Heart right ventricle (tissue), 16 donors: Measurements from ENCODE around the gene CARS2. TPM values are rescaled to one million over a fixed set of nuclear protein-coding genes. Genes with fewer than 3 reads are reported as not detected.

ENCODE experiments used
- ATAC-seq, 8 donors: fragments of 200-7000 bp; cut with Tn5 transposase; one replicate each; pipeline ENCODE4 v1.9.1; 2020; ENCODE audit warnings: mild to moderate bottlenecking in 8 of 8, moderate library complexity in 8 of 8, moderate number of reproducible peaks in 1 of 8
- DNase-seq, 2 donors: peaks; one replicate each; pipeline ENCODE4 v3.0.0-alpha.2; 2020
- H3K27ac ChIP-seq, 10 donors: fragments of 200-600 bp; sonication (generic) in 2 of 10; one replicate each; pipeline versions ENCODE4 v1.5.0 to v1.8.0; 2020 to 2022; ENCODE audit warnings: mild to moderate bottlenecking in 3 of 10
- H3K27me3 ChIP-seq, 7 donors: fragments of 200-600 bp; one replicate each; pipeline ENCODE4 v1.8.0; 2021 to 2022; ENCODE audit warnings: mild to moderate bottlenecking in 2 of 7
- H3K36me3 ChIP-seq, 9 donors: fragments of 200-600 bp; sonication (generic) in 1 of 9; one replicate each; pipeline versions ENCODE4 v1.5.0 to v1.8.0; 2020 to 2022; ENCODE audit warnings: mild to moderate bottlenecking in 2 of 9
- H3K4me1 ChIP-seq, 9 donors: fragments of 200-600 bp; sonication (generic) in 1 of 9; one replicate each; pipeline versions ENCODE4 v1.5.0 to v1.8.0; 2020 to 2022; ENCODE audit warnings: mild to moderate bottlenecking in 4 of 9
- H3K4me3 ChIP-seq, 10 donors: fragments of 200-600 bp; sonication (generic) in 2 of 10; one replicate each; pipeline versions ENCODE4 v1.5.0 to v1.8.0; 2020 to 2022; ENCODE audit warnings: mild to moderate bottlenecking in 7 of 10, moderate library complexity in 2 of 10
- H3K9me3 ChIP-seq, 11 donors: fragments of 200-600 bp in 10 of 11; sonication (generic) in 2 of 11; one replicate each; pipeline versions ENCODE4 v1.5.0 to v1.8.0; 2013 to 2022; ENCODE audit warnings: mild to moderate bottlenecking in 2 of 11, control low read depth in 1 of 11, moderate library complexity in 1 of 11
- CTCF ChIP-seq, 9 donors: fragments of 200-600 bp; sonication (generic) in 2 of 9; IDR thresholded peaks; one replicate each; pipeline versions ENCODE4 v1.5.0 to v1.8.0; 2021 to 2022; ENCODE audit warnings: antibody characterized with exemption in 9 of 9, mild to moderate bottlenecking in 5 of 9, moderate library complexity in 1 of 9
- WGBS, 2 donors: extraction: QIAGEN DNeasy Blood & Tissue Kit; methylation state at CpG; one replicate each; pipeline ENCODE4 v1.1.7; 2013; ENCODE audit warnings: inconsistent platforms in 1 of 2; 5-methylcytosine and 5-hydroxymethylcytosine counted together
- intact Hi-C, 10 donors: fragments of 100-400 bp; cut with DNase I; formaldehyde crosslinking; loops; one replicate each; pipeline versions ENCODE4 v1.11.1 to v1.14.2; 2022
- polyA plus RNA-seq, 2 donors: library from polyadenylated mRNA; stranded (reverse); fragments of 200-250 nt; gene quantifications; one replicate each; pipeline ENCODE4 v1.2.3, GENCODE V29; 2013
- total RNA-seq, 10 donors: library from RNA; stranded (reverse); fragmentation: NEBNext Ultra II Directional in 3 of 10; extraction: Animal tissue kit (Norgen Biotek cat#: 25700) in 3 of 10; gene quantifications; one replicate each; pipeline versions ENCODE4 v1.2.1 to v1.2.4, GENCODE V29; 2021 to 2023
- donor health status: Arrhythmogenic right ventricular cardiomyopathy.
- donor health status: ischemic (EF 13 %, LVEDD 7.1; RV severe dilation, severe dysfunction).
- donor health status: healthy with polysubstance abuse.
- donor health status: DM: no; HTN: yes; CAD: no.
- donor health status: DM: no; HTN: no; CAD: no.
- donor health status: ischemic (EF 25% LVEDD 6.9; RV normal size, moderate dysfunction).
- donor health status: ischemic (EF 25% LVEDD 5.7; RV mildly dilated, moderate dysfunction).
- donor health status: healthy.
- donor health status: DM: yes; HTN: yes; CAD: no.
- donor health status: Ischemic cardiomyopathy.
- donor health status: ischemic (EF 35%, LVEDD 5.7; RV mildly dilated, moderate dysfunction).
- donor health status: nonischemic (EF 11% LVEDD 7.7; RV severe dilation, severe dysfunction).
- donor health status: DM: yes; HTN: yes; CAD: no.
- donor health status: PGD.
- donor health status: ischemic (EF 29% LVEDD 5.4; RV normal size, mild dysfunction).
- donor health status: nonischemic (EF 23%, LVEDD 6.1; RV moderate dilation, normal function).

CARS2 gene
- total and polyA plus RNA-seq, 12 donors, result 35.2 to 103 (median 44.0) TPM

- no peak for ATAC-seq
Measured at GRCh38 chr13:110713642-110713952, 7.7 kb upstream of the CARS2 start, which contains the start of gene ING1. Gene ING1, plus strand, starts transcription at chr13:110713700. Its CDS starts 450 bp downstream, at chr13:110714150.

GRCh38 chr13:110712849-110713641, 7.1 kb upstream of the CARS2 start:
- ATAC-seq (peak; percentile 69 to 87 (median 78)), DNase-seq (peak; percentile 99 to 100)
- Histone ChIP-seq H3K27ac (peak overlapping the region; percentile 96 to 100 (median 100)), H3K4me3 (peak overlapping the region; percentile 79 to 98 (median 93)), H3K9me3 (no peaks in the 10 kb centered on the region), H3K27me3 (no peaks in the 10 kb centered on the region), H3K36me3 (no peaks in the 10 kb centered on the region), H3K4me1 (peaks cover 4 to 31% (median 26%) of the 10 kb centered on the region in 9 donors)
- TF ChIP-seq CTCF (IDR thresholded peaks at IDR 0.05), result no peak
- intact Hi-C loops, result loop anchor here in 6 of 10 donors (2.0 to 10.0 kb wide), 7 partner anchors 96 to 406 kb away; partner anchors contain the start of genes ANKRD10 (in 5 of the 6), NAXD (in 3 of the 6), COL4A1 (in 1 of the 6) and COL4A2 (in 1 of the 6)
- 0% methylated on average over 67 to 68 of the region's 68 CpGs for WGBS, 2 donors

More at GRCh38 chr13:110713642-110713952, 7.7 kb upstream of the CARS2 start, which contains the start of gene ING1:
- Histone ChIP-seq H3K4me1 (peaks cover 4 to 33% (median 28%) of the 10 kb centered on the region in 9 donors), H3K27ac (peak within 1 kb of the TSS; percentile 96 to 100 (median 100)), H3K9me3 (no peaks in the 10 kb centered on the region), H3K27me3 (no peaks in the 10 kb centered on the region), H3K4me3 (peak within 1 kb of the TSS; percentile 79 to 98 (median 93)), H3K36me3 (no peaks in the 10 kb centered on the region)
- no peak for DNase-seq
- 0% methylated on average over 28 to 45 of the region's 45 CpGs for WGBS, 2 donors
- intact Hi-C loops, result loop anchor here in 6 of 10 donors (2.0 to 10.0 kb wide), 7 partner anchors 96 to 406 kb away; partner anchors contain the start of genes ANKRD10 (in 5 of the 6), NAXD (in 3 of the 6), COL4A1 (in 1 of the 6) and COL4A2 (in 1 of the 6)
- TF ChIP-seq CTCF (IDR thresholded peaks at IDR 0.05), result no peak

GRCh38 chr13:110712081-110712848, 6.3 kb upstream of the CARS2 start:
- TF ChIP-seq CTCF (IDR thresholded peaks at IDR 0.05), result no peak
- intact Hi-C loops, result loop anchor here in 6 of 10 donors (2.0 to 10.0 kb wide), 7 partner anchors 95 to 405 kb away; partner anchors contain the start of genes ANKRD10 (in 5 of the 6), NAXD (in 3 of the 6), COL4A1 (in 1 of the 6) and COL4A2 (in 1 of the 6)
- no peaks in the 10 kb centered on the region for H3K36me3 ChIP-seq
- H3K27me3 ChIP-seq, result no peaks in the 10 kb centered on the region
- peak overlapping the region; percentile 96 to 100 (median 100) for H3K27ac ChIP-seq
- peak overlapping the region; percentile 79 to 98 (median 92) for H3K4me3 ChIP-seq
- DNase-seq, result peak; percentile 84 to 87
- ATAC-seq, result peak; percentile 59 to 79 (median 62)
- peaks cover 4 to 28% (median 21%) of the 10 kb centered on the region in 9 donors for H3K4me1 ChIP-seq
- WGBS, 2 donors, result 0% methylated on average over 51 to 58 of the region's 58 CpGs
- no peaks in the 10 kb centered on the region for H3K9me3 ChIP-seq
